DOHH2 (cell line): ENCODE results near the gene PEA15.

Experiments
- H3F3A ChIP-seq: fragments of 200-600 bp; sonication (generic), shearing (Covaris generic); 2 replicates; pipeline ENCODE4 v1.6.0; 2016; ENCODE audit warnings: antibody characterized with exemption, mild to moderate bottlenecking; ENCODE audit not compliant: control insufficient read depth, insufficient read depth
- H3K27ac ChIP-seq: fragments of 200-600 bp; sonication (generic); 2 replicates; pipeline ENCODE4 v1.5.1; 2014; ENCODE audit warnings: low read depth, mild to moderate bottlenecking, low read length, moderate library complexity
- H3K27me3 ChIP-seq: fragments of 200-600 bp; sonication (generic); 2 replicates; pipeline ENCODE4 v1.6.1; 2014; ENCODE audit warnings: mild to moderate bottlenecking, low read length, mixed read lengths; ENCODE audit not compliant: control insufficient read depth
- H3K36me3 ChIP-seq: fragments of 200-600 bp; sonication (generic); 2 replicates; pipeline ENCODE4 v1.6.1; 2014; ENCODE audit warnings: mild to moderate bottlenecking, low read length, moderate library complexity, mixed read lengths; ENCODE audit not compliant: control insufficient read depth
- H3K4me1 ChIP-seq: fragments of 200-600 bp; sonication (generic); 2 replicates; pipeline ENCODE4 v1.6.1; 2014; ENCODE audit warnings: mild to moderate bottlenecking, low read length, mixed read lengths; ENCODE audit not compliant: control insufficient read depth
- H3K4me2 ChIP-seq: fragments of 200-600 bp; sonication (generic); 2 replicates; pipeline ENCODE4 v1.6.0; 2014; ENCODE audit warnings: mild to moderate bottlenecking, low read length, moderate library complexity
- H3K4me3 ChIP-seq: fragments of 200-600 bp; sonication (generic); 2 replicates; pipeline ENCODE4 v1.5.1; 2014; ENCODE audit warnings: mild to moderate bottlenecking, low read length, mixed read lengths
- H3K79me2 ChIP-seq: fragments of 200-600 bp; sonication (generic); 2 replicates; pipeline ENCODE4 v1.6.1; 2014; ENCODE audit warnings: mild to moderate bottlenecking, low read length, mixed read lengths; ENCODE audit not compliant: control insufficient read depth
- H3K9me2 ChIP-seq: fragments of 200-600 bp; sonication (generic); replicated peaks from 2 replicates; pipeline ENCODE4 v1.6.1; 2014; ENCODE audit warnings: mild to moderate bottlenecking, low read length, mixed read lengths; ENCODE audit not compliant: control insufficient read depth
- H3K9me3 ChIP-seq: fragments of 200-600 bp; sonication (generic); 2 replicates; pipeline ENCODE4 v1.6.1; 2014; ENCODE audit warnings: antibody characterized with exemption, low read length, mixed read lengths; ENCODE audit not compliant: control insufficient read depth, insufficient read depth
- H4K20me1 ChIP-seq: fragments of 200-600 bp; sonication (generic); 2 replicates; pipeline ENCODE4 v1.6.0; 2014; ENCODE audit warnings: low read depth, mild to moderate bottlenecking, antibody characterized with exemption, low read length, moderate library complexity; ENCODE audit not compliant: control insufficient read depth, insufficient read depth
- EZH2phosphoT487 ChIP-seq: fragments of 200-600 bp; sonication (generic); IDR thresholded peaks from 2 replicates; pipeline ENCODE4 v1.6.1; 2017; ENCODE audit warnings: borderline replicate concordance, mild to moderate bottlenecking, antibody characterized with exemption, low read length, moderate library complexity, mixed read lengths
- TF ChIP-seq, protein P1 (sequence below): fragments of 200-600 bp; sonication (generic); IDR thresholded peaks from one replicate; pipeline ENCODE4 v1.5.1; 2014; ENCODE audit warnings: antibody characterized with exemption, mild to moderate bottlenecking, low read depth, low read length; ENCODE audit not compliant: poor library complexity, severe bottlenecking

Gene PEA15

DNA sequence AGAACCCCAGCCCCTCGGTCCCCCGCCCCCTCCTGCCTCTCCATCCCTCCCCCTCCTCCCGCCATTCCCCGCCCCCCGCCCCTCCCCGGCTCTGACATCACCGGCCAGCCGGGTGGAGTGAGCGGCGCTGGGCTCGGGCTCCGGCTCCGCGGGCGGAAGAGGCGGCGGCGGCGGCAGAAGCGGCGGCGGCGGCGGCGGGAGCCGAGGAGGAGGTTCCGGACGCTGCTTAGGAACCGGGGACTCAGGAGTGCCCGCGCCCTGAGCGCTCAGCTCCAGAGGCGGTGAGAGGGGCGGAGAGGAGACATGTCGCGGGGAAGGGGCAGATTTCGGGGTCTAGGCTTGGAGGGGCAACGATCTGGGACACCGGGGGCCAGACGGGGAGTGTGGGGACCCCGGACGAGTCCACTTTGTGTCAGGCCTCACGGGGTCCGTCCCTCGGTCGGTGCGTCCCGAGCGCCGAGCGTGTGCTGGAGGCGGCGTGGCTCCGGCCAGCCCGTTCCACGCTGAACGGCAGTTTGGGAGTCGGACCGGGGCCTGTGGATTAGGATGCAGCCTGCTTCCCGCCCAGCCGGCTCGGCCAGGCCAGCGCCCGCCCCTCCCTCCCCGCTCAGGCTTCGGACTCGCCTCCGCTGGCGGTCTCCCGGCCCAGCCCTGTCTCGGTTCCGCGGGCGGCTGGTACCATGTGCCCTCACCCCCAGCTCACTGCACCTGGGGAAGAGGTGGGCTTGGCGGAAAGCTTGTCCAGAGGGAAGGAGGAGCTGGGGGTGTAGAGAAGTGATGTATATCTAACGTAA lies at the start of gene PEA15:
TSS of gene PEA15 (plus strand) at position 143 of the 794 bp plus-strand sequence. CDS start 6,161 bp downstream, outside the sequence.
- Histone ChIP-seq H4K20me1 (no peaks in the 10 kb centered on the region; the same call in 1 of the 2 replicates), H3K9me3 (no peaks in the 10 kb centered on the region), H3F3A (peaks cover 10% of the 10 kb centered on the region), H3K27ac (peak within 1 kb of the TSS; percentile 100), H3K4me3 (peak within 1 kb of the TSS; percentile 97), H3K79me2 (peaks cover 52% of the 10 kb centered on the region), H3K36me3 (peaks cover 50% of the 10 kb centered on the region), H3K4me1 (peaks cover 48% of the 10 kb centered on the region), H3K4me2 (peak within 1 kb of the TSS; percentile 93), H3K27me3 (no peaks in the 10 kb centered on the region), H3K9me2 (no peaks in the 10 kb centered on the region)
- no peak for TF ChIP-seq EZH2phosphoT487
- TF ChIP-seq, protein P1, sequence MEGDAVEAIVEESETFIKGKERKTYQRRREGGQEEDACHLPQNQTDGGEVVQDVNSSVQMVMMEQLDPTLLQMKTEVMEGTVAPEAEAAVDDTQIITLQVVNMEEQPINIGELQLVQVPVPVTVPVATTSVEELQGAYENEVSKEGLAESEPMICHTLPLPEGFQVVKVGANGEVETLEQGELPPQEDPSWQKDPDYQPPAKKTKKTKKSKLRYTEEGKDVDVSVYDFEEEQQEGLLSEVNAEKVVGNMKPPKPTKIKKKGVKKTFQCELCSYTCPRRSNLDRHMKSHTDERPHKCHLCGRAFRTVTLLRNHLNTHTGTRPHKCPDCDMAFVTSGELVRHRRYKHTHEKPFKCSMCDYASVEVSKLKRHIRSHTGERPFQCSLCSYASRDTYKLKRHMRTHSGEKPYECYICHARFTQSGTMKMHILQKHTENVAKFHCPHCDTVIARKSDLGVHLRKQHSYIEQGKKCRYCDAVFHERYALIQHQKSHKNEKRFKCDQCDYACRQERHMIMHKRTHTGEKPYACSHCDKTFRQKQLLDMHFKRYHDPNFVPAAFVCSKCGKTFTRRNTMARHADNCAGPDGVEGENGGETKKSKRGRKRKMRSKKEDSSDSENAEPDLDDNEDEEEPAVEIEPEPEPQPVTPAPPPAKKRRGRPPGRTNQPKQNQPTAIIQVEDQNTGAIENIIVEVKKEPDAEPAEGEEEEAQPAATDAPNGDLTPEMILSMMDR: no peak

GRCh38 chr1:160156361-160156760 lies 48.8 kb upstream of the PEA15 start:
- Histone ChIP-seq H3K4me2 (no peak overlapping the region), H3K27ac (no peak overlapping the region), H4K20me1 (no peaks in the 10 kb centered on the region), H3F3A (no peaks in the 10 kb centered on the region), H3K4me1 (no peaks in the 10 kb centered on the region), H3K9me3 (no peaks in the 10 kb centered on the region), H3K79me2 (no peaks in the 10 kb centered on the region), H3K4me3 (no peak overlapping the region), H3K9me2 (no peaks in the 10 kb centered on the region), H3K27me3 (peaks cover 7% of the 10 kb centered on the region), H3K36me3 (no peaks in the 10 kb centered on the region)
- TF ChIP-seq, protein P1: no peak
- TF ChIP-seq EZH2phosphoT487: no peak

DNA sequence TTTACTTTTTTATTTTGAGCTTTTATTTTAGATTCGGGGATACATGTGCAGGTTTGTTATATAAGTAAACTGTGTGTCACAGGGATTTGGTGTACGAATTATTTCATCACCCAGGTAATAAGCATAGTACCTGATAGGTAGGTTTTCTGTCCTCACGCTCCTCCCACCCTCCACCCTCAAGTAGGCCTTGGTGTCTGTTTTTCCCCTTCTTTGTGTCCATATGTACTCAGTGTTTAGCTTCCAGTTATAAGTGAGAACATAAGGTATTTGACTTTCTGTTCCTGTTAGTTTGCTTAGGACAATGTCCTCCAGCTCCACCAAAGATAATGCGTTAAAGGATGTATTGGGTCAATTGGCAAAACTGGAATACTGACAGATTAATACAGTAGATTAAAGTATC lies 48.0 kb upstream of the PEA15 start:
- no peak overlapping the region for H3K27ac ChIP-seq
- TF ChIP-seq, protein P1: no peak
- no peak for TF ChIP-seq EZH2phosphoT487
- no peaks in the 10 kb centered on the region for H3K9me2 ChIP-seq
- H3K27me3 ChIP-seq: peaks cover 9% of the 10 kb centered on the region
- H4K20me1 ChIP-seq: no peaks in the 10 kb centered on the region
- H3K9me3 ChIP-seq: no peaks in the 10 kb centered on the region
- no peaks in the 10 kb centered on the region for H3F3A ChIP-seq
- H3K4me2 ChIP-seq: no peak overlapping the region
- H3K4me3 ChIP-seq: no peak overlapping the region
- no peaks in the 10 kb centered on the region for H3K79me2 ChIP-seq
- H3K36me3 ChIP-seq: no peaks in the 10 kb centered on the region
- H3K4me1 ChIP-seq: no peaks in the 10 kb centered on the region
